ENCODE data around the gene LITAFD. TPM values are rescaled to one million over a fixed set of nuclear protein-coding genes. Genes with fewer than 3 reads are reported as not detected.
A peak's percentile ranks its signal among the peaks of the same experiment; 100 is the strongest.

LITAFD gene
- total RNA-seq, 1 donor from 2014 or later, result not detected

- CTCF ChIA-PET, result interaction anchor here (1.4 kb wide), 1 partner anchor 145 kb away, joined by 3 read pairs; no protein-coding TSS in a partner anchor
- no peak overlapping the region for H3K4me3 Mint-ChIP-seq
These were observed 18.3 kb upstream of the LITAFD start for GRCh38 chr16:8863594-8864424.

GRCh38 chr16:8864480-8865110, 17.6 kb upstream of the LITAFD start:
- no peaks in the 10 kb centered on the region for H3K9me3 Mint-ChIP-seq
- H3K27me3 Mint-ChIP-seq, result no peaks in the 10 kb centered on the region
- CTCF ChIA-PET, result interaction anchor here (1.4 to 1.8 kb wide), 2 partner anchors 16 to 144 kb away, joined by 3 to 4 read pairs; no protein-coding TSS in a partner anchor
- H3K27ac Mint-ChIP-seq, result peak overlapping the region; percentile 61
- no peak overlapping the region for H3K4me3 Mint-ChIP-seq
- peaks cover 10% of the 10 kb centered on the region for H3K36me3 Mint-ChIP-seq (ENCODE audit: low read depth)
- DNase-seq (no peak), ATAC-seq (ENCODE audit: low read depth) (no peak)
- intact Hi-C loops (cut with micrococcal nuclease), result no loop called here
- peaks cover 55% of the 10 kb centered on the region for H3K4me1 Mint-ChIP-seq
- POLR2A ChIA-PET, result interaction anchor here (0.9 to 1.2 kb wide), 3 partner anchors 16 to 100 kb away, joined by 3 to 5 read pairs (median 4); partner anchors contain the start of gene USP7
- TF ChIP-seq CTCF (IDR thresholded peaks at IDR 0.05), result no peak

More at GRCh38 chr16:8863594-8864424, 18.3 kb upstream of the LITAFD start:
- Mint-ChIP-seq H3K27ac (peak overlapping the region; percentile 61), H3K9me3 (no peaks in the 10 kb centered on the region), H3K4me1 (peaks cover 50% of the 10 kb centered on the region), H3K36me3 (ENCODE audit: low read depth) (peaks cover 18% of the 10 kb centered on the region), H3K27me3 (no peaks in the 10 kb centered on the region)
- POLR2A ChIA-PET, result interaction anchor here (0.6 to 1.0 kb wide), 3 partner anchors 9 to 162 kb away, joined by 3 to 12 read pairs (median 7); partner anchors contain the start of gene USP7
- intact Hi-C loops (cut with micrococcal nuclease), result no loop called here
- TF ChIP-seq CTCF (IDR thresholded peaks at IDR 0.05), result no peak
- DNase-seq, result no peak
- no peak for ATAC-seq (ENCODE audit: low read depth)

- TF ChIP-seq CTCF (IDR thresholded peaks at IDR 0.05), result no peak
- ChIA-PET CTCF (interaction anchor here (1.4 to 1.8 kb wide), 2 partner anchors 15 to 143 kb away, joined by 3 to 4 read pairs; no protein-coding TSS in a partner anchor), POLR2A (interaction anchor here (0.9 to 1.2 kb wide), 2 partner anchors 15 to 26 kb away, joined by 4 to 5 read pairs; no protein-coding TSS in a partner anchor)
- DNase-seq (no peak), ATAC-seq (ENCODE audit: low read depth) (no peak)
- Mint-ChIP-seq H3K9me3 (no peaks in the 10 kb centered on the region), H3K4me1 (peaks cover 59% of the 10 kb centered on the region), H3K4me3 (no peak overlapping the region), H3K36me3 (ENCODE audit: low read depth) (peaks cover 6% of the 10 kb centered on the region), H3K27ac (no peak overlapping the region), H3K27me3 (no peaks in the 10 kb centered on the region)
- intact Hi-C loops (cut with micrococcal nuclease), result no loop called here
These were observed 16.8 kb upstream of the LITAFD start for GRCh38 chr16:8865145-8865882.

GRCh38 chr16:8866118-8866883, 15.8 kb upstream of the LITAFD start:
- Mint-ChIP-seq H3K4me1 (peaks cover 63% of the 10 kb centered on the region), H3K4me3 (peak overlapping the region; percentile 60), H3K27ac (peak overlapping the region; percentile 46), H3K27me3 (no peaks in the 10 kb centered on the region), H3K9me3 (no peaks in the 10 kb centered on the region), H3K36me3 (ENCODE audit: low read depth) (peaks cover 4% of the 10 kb centered on the region)
- no peak for TF ChIP-seq CTCF (IDR thresholded peaks at IDR 0.05)
- ChIA-PET CTCF (interaction anchor here (0.7 to 1.8 kb wide), 2 partner anchors 12 to 14 kb away, joined by 4 read pairs; no protein-coding TSS in a partner anchor), POLR2A (interaction anchor here (0.7 kb wide), 1 partner anchor 392 kb away, joined by 3 read pairs; no protein-coding TSS in a partner anchor)
- DNase-seq (no peak), ATAC-seq (ENCODE audit: low read depth) (no peak)
- intact Hi-C loops (cut with micrococcal nuclease), result no loop called here
